Measurements from ENCODE around the gene TET2.
A peak's percentile ranks its signal among the peaks of the same experiment; 100 is the strongest.

Gene TET2

GRCh38 chr4:105140684-105141490 lies 5.8 kb upstream of the TET2 start:
- DNase-seq: no peak

GRCh38 chr4:105145156-105145902 lies 1.3 kb upstream of the TET2 start:
- no peak for DNase-seq

- DNase-seq: no peak
Measured at GRCh38 chr4:105145903-105146275, 787 bp upstream of the TET2 start.

- no peak for DNase-seq
Measured at GRCh38 chr4:105147016-105147552, 408 bp downstream of the TET2 start.

GRCh38 chr4:105147553-105148161 lies 981 bp downstream of the TET2 start:
- DNase-seq: peak; percentile 51

GRCh38 chr4:105148356-105148755 lies 1.7 kb downstream of the TET2 start:
- DNase-seq: no peak

- DNase-seq: no peak
Measured at GRCh38 chr4:105148776-105149175, 2.1 kb downstream of the TET2 start.

- DNase-seq: no peak
Measured at GRCh38 chr4:105149771-105150170, 3.1 kb downstream of the TET2 start.

- DNase-seq: no peak
Measured at GRCh38 chr4:105150503-105150902, 3.8 kb downstream of the TET2 start.

GRCh38 chr4:105153749-105154148 lies 7.1 kb downstream of the TET2 start:
- no peak for DNase-seq

GRCh38 chr4:105154576-105154975 lies 7.9 kb downstream of the TET2 start:
- DNase-seq: no peak

- DNase-seq: peak; percentile 23
Measured at GRCh38 chr4:105155426-105155825, 8.8 kb downstream of the TET2 start.

GRCh38 chr4:105158837-105159236 lies 12.2 kb downstream of the TET2 start:
- no peak for DNase-seq

GRCh38 chr4:105162123-105162796 lies 15.6 kb downstream of the TET2 start:
- DNase-seq: no peak

GRCh38 chr4:105164548-105164947 lies 17.9 kb downstream of the TET2 start:
- no peak for DNase-seq

GRCh38 chr4:105166066-105166465 lies 19.4 kb downstream of the TET2 start:
- DNase-seq: no peak

- no peak for DNase-seq
Measured at GRCh38 chr4:105170711-105171110, 24.0 kb downstream of the TET2 start.

GRCh38 chr4:105171912-105172311 lies 25.2 kb downstream of the TET2 start:
- DNase-seq: no peak

- no peak for DNase-seq
Measured at GRCh38 chr4:105174098-105174497, 27.4 kb downstream of the TET2 start.

- no peak for DNase-seq
Measured at GRCh38 chr4:105179539-105180401, 33.1 kb downstream of the TET2 start.

- no peak for DNase-seq
Measured at GRCh38 chr4:105181259-105181658, 34.6 kb downstream of the TET2 start.

GRCh38 chr4:105182211-105182610 lies 35.5 kb downstream of the TET2 start:
- no peak for DNase-seq
